Activated CD8-positive, alpha-beta T cell treated with anti-CD3 and anti-CD28 coated beads, Interleukin-2, amount 10 ng/mL, durations not matched to agents 7 days and 5 days (primary cell): ENCODE results near the gene POGK. TPM values are rescaled to one million over a fixed set of nuclear protein-coding genes. Genes with fewer than 3 reads are reported as not detected.
A peak's percentile ranks its signal among the peaks of the same experiment; 100 is the strongest.

ENCODE experiments used
- ATAC-seq: fragments of 150-1000 bp; cut with Tn5 transposase; one replicate; pipeline ENCODE4 v1.10.0; 2021; ENCODE audit warnings: moderate library complexity
- CTCF ChIA-PET: fragments of 350-600 bp; sonication (Branson Sonifier 250); formaldehyde crosslinking; loops from one replicate; lab custom pipeline; 2021; ENCODE audit warnings: antibody characterized with exemption; lab: Charles Lee
- POLR2A ChIA-PET: fragments of 350-600 bp; sonication (Branson Sonifier 250); formaldehyde crosslinking; loops from one replicate; lab custom pipeline; 2021; ENCODE audit warnings: antibody characterized with exemption; lab: Charles Lee
- DNase-seq: peaks from one replicate; pipeline ENCODE4 v3.0.0-alpha.2; 2020
- H3K27ac Mint-ChIP-seq: one replicate; pipeline ENCODE4 v1.8.0; 2021; ENCODE audit warnings: mild to moderate bottlenecking, mixed read lengths
- H3K27me3 Mint-ChIP-seq: one replicate; pipeline ENCODE4 v1.8.0; 2021; ENCODE audit warnings: low read depth, mixed read lengths
- H3K36me3 Mint-ChIP-seq: one replicate; pipeline ENCODE4 v1.8.0; 2021; ENCODE audit warnings: low read depth, mixed read lengths
- H3K4me1 Mint-ChIP-seq: one replicate; pipeline ENCODE4 v1.8.0; 2021; ENCODE audit warnings: low read depth, mixed read lengths
- H3K4me3 Mint-ChIP-seq: one replicate; pipeline ENCODE4 v1.8.0; 2021; ENCODE audit warnings: mild to moderate bottlenecking, mixed read lengths
- H3K9me3 Mint-ChIP-seq: one replicate; pipeline ENCODE4 v1.8.0; 2022; ENCODE audit warnings: mixed read lengths; ENCODE audit not compliant: insufficient read depth
- total RNA-seq, 2 experiments: library from RNA; stranded (reverse); gene quantifications; one replicate each; pipeline ENCODE4 v1.2.3, GENCODE V29; 2021

POGK gene
- total RNA-seq, 2 experiments from 2014 or later: 37.6 to 39.8 TPM

- ATAC-seq (no peak), DNase-seq (no peak)
- peak overlapping the region; percentile 71 for H3K27ac Mint-ChIP-seq
- ChIA-PET CTCF (interaction anchor here (0.9 to 20.5 kb wide), 8 partner anchors 22 to 315 kb away, joined by 3 to 838 read pairs (median 6); partner anchors contain the start of genes POGK, POU2F1 and TADA1), POLR2A (interaction anchor here (1.0 to 1.9 kb wide), 2 partner anchors 29 to 66 kb away, joined by 3 to 9 read pairs; partner anchors contain the start of genes POGK and TADA1)
- H3K4me1 Mint-ChIP-seq: peaks cover 61% of the 10 kb centered on the region
- peaks cover 11% of the 10 kb centered on the region for H3K36me3 Mint-ChIP-seq
- H3K9me3 Mint-ChIP-seq: no peaks in the 10 kb centered on the region
- peaks cover 28% of the 10 kb centered on the region for H3K27me3 Mint-ChIP-seq
- H3K4me3 Mint-ChIP-seq: no peak overlapping the region
Measured at GRCh38 chr1:166905136-166905535, 65.9 kb downstream of the POGK start.

DNA sequence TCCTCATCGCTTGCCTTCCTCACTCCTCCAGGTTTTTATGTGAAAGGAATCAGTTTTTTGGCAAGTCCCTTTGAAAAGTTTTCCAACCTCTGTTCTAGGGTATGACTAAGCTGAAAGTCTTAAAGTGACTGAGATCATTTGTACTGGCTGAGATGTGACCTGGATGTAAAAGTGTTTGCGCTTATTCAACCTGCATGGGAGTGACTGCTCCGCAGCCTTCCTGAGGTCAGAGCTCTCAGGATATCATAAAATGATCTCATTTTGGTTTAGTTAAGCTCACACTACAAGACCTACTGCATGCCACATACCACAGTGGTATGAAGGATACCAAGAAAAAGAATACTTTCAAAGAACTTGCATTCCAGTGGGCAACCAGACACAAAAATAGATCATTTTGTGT lies 66.6 kb downstream of the POGK start:
- Mint-ChIP-seq H3K36me3 (peaks cover 11% of the 10 kb centered on the region), H3K9me3 (no peaks in the 10 kb centered on the region), H3K27ac (peak overlapping the region; percentile 71), H3K4me3 (peak overlapping the region; percentile 12), H3K27me3 (peaks cover 22% of the 10 kb centered on the region), H3K4me1 (peaks cover 66% of the 10 kb centered on the region)
- ChIA-PET POLR2A (interaction anchor here (1.0 to 1.9 kb wide), 5 partner anchors 21 to 315 kb away, joined by 3 to 9 read pairs (median 4); partner anchors contain the start of genes POGK, POU2F1 and TADA1), CTCF (interaction anchor here (0.9 to 20.5 kb wide), 9 partner anchors 22 to 315 kb away, joined by 3 to 838 read pairs (median 7); partner anchors contain the start of genes POGK, POU2F1 and TADA1)
- DNase-seq: peak; percentile 68
- ATAC-seq: peak; percentile 86

Other genes starting within 250 kb of the POGK start
- gene TADA1, start 36.8 kb downstream of the POGK start, total RNA-seq: 10 to 100 TPM; 12.9 to 13.6 TPM
- gene ILDR2, start 136.1 kb downstream of the POGK start, total RNA-seq: 1 to 10 TPM; 4.3 to 5.0 TPM
- gene MAEL, start 149.8 kb downstream of the POGK start, total RNA-seq: not detected